A673 (cell line): ENCODE measurements around the gene PTRH2.

ENCODE experiments used
- CTCF ChIP-seq: fragments of 300-800, 200-600 bp; sonication (generic); conservative IDR thresholded peaks from 2 replicates; pipeline ENCODE4 v1.5.1; 2017; ENCODE audit warnings: low read depth, mild to moderate bottlenecking, antibody characterized with exemption, low read length, moderate library complexity, mixed read lengths
- EZH2 ChIP-seq: fragments of 200-600 bp; sonication (generic); IDR thresholded peaks from 2 replicates; pipeline ENCODE4 v1.6.1; 2017; ENCODE audit warnings: borderline replicate concordance, low read depth, mild to moderate bottlenecking, mixed read lengths, antibody characterized with exemption, low read length; ENCODE audit not compliant: poor library complexity, severe bottlenecking

- TF ChIP-seq CTCF, result no peak
- no peak for TF ChIP-seq EZH2
Measured at GRCh38 chr17:59727817-59728533, 20.7 kb upstream of the PTRH2 start.
